SU-DHL-6 (cell line): ENCODE data around the gene ECSCR.

Experiments used
- EZH2phosphoT487 ChIP-seq: fragments of 200-600 bp; sonication (generic), shearing (Covaris generic); conservative IDR thresholded peaks from 2 replicates; pipeline ENCODE4 v1.6.1; 2018; ENCODE audit warnings: mild to moderate bottlenecking, antibody characterized with exemption, low read length, moderate library complexity, mixed read lengths
- TF ChIP-seq, protein P1 (sequence below): fragments of 200-600 bp; sonication (generic); IDR thresholded peaks from one replicate; pipeline ENCODE4 v1.5.1; 2017; ENCODE audit warnings: antibody characterized with exemption, mild to moderate bottlenecking, low read length, moderate library complexity; ENCODE audit not compliant: insufficient read depth, poor library complexity, severe bottlenecking

DNA sequence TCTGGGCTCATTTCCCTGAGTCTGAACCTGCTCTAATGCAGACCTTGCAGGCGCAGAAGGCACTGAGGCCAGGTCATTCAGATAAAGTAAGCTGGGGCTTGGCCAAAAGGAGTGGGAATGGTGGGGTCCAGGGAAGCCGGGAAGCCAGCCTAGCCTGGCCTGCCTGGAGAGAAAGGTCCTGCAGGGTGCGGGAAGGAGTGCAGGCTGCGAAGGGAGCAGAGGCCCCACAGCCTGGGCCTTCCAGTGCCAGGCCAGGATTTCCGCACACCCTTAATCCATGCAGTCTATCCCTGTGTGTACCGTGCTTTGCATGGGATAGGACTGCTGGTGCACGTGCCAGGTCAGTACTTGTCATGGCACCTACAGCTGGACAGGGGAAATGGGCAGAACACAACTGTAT lies 23.7 kb upstream of the ECSCR start:
- TF ChIP-seq, protein P1, sequence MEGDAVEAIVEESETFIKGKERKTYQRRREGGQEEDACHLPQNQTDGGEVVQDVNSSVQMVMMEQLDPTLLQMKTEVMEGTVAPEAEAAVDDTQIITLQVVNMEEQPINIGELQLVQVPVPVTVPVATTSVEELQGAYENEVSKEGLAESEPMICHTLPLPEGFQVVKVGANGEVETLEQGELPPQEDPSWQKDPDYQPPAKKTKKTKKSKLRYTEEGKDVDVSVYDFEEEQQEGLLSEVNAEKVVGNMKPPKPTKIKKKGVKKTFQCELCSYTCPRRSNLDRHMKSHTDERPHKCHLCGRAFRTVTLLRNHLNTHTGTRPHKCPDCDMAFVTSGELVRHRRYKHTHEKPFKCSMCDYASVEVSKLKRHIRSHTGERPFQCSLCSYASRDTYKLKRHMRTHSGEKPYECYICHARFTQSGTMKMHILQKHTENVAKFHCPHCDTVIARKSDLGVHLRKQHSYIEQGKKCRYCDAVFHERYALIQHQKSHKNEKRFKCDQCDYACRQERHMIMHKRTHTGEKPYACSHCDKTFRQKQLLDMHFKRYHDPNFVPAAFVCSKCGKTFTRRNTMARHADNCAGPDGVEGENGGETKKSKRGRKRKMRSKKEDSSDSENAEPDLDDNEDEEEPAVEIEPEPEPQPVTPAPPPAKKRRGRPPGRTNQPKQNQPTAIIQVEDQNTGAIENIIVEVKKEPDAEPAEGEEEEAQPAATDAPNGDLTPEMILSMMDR: no peak
- TF ChIP-seq EZH2phosphoT487: no peak
